ENCODE measurements around the gene SORBS2. TPM values are rescaled to one million over a fixed set of nuclear protein-coding genes. Genes with fewer than 3 reads are reported as not detected.

SORBS2 gene
- total RNA-seq, 4 donors from 2014 or later = 21.5 to 118 (median 29.5) TPM

DNA sequence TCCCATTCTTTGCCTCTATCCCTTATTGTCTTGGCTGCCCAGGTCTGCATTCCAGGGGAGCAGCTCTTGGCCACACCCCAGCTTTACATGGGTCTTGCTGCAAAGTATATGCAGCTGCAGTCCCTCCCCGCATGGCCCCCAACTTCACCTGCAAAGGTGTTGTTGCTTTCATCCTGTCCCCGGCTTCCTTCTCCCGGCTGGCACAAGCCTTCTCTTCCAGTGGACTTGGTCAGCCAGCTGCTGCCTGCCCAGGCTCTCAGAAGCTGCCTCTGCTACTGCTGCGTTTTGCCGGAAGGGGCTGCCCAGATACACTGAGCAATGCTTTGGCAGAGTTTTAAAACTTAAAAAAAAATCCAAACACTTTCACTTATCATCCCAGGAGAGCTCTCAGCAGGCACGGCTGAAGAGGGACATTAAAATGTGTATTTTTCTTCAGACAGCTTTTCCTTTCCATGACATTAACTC, 155.5 kb downstream of the SORBS2 start:
- Histone ChIP-seq H3K27ac (peak overlapping the region in 1 of 2 donors; percentile 3), H3K4me1 (no peaks in the 10 kb centered on the region), H3K36me3 (no peaks in the 10 kb centered on the region), H3K4me3 (no peak overlapping the region), H3K27me3 (no peaks in the 10 kb centered on the region), H3K9me3 (no peaks in the 10 kb centered on the region)
- TF ChIP-seq POLR2A (IDR thresholded peaks at IDR 0.05) = no peak
- TF ChIP-seq, protein P1, sequence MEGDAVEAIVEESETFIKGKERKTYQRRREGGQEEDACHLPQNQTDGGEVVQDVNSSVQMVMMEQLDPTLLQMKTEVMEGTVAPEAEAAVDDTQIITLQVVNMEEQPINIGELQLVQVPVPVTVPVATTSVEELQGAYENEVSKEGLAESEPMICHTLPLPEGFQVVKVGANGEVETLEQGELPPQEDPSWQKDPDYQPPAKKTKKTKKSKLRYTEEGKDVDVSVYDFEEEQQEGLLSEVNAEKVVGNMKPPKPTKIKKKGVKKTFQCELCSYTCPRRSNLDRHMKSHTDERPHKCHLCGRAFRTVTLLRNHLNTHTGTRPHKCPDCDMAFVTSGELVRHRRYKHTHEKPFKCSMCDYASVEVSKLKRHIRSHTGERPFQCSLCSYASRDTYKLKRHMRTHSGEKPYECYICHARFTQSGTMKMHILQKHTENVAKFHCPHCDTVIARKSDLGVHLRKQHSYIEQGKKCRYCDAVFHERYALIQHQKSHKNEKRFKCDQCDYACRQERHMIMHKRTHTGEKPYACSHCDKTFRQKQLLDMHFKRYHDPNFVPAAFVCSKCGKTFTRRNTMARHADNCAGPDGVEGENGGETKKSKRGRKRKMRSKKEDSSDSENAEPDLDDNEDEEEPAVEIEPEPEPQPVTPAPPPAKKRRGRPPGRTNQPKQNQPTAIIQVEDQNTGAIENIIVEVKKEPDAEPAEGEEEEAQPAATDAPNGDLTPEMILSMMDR (IDR thresholded peaks at IDR 0.05) = peak in 3 of 4 experiments; percentile 12 to 33 (median 20)
- DNase-seq = peak in 1 of 2 donors; percentile 30
- intact Hi-C loops (cut with DNase I; ENCODE audit: low total_unique reads) = no loop called here

DNA sequence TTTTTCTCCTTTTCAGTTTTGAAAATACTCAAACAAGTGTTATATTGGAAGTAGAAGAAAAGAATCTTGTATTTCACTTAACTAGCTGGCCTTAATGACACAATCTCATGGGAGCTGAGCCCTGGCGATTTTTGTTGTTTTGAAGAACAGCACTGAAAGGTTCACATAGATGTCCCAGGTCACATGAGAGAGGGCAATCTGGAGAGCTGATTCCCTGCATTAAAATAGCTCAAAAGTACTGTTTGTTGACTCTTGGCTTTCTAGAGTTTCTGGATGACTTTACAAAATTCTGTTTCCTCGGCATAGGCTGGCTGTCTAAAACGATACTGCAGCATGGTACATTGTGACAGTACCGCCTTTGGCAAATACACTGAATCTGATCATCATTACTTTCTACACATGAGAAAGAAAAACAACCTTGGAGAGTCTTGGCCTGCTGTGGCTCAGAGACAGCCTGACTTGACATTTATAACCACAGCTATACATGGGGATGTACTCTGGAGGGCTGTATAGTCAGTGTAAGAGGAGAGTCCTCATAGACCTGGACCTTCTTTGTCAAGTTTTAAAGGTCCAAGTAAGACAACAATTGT, 156.9 kb downstream of the SORBS2 start:
- H3K27ac ChIP-seq = no peak overlapping the region
- no peak for TF ChIP-seq POLR2A (IDR thresholded peaks at IDR 0.05)
- TF ChIP-seq, protein P1 (IDR thresholded peaks at IDR 0.05) = no peak
- no peaks in the 10 kb centered on the region for H3K27me3 ChIP-seq
- no peak for DNase-seq
- no peaks in the 10 kb centered on the region for H3K4me1 ChIP-seq
- no peak overlapping the region for H3K4me3 ChIP-seq
- H3K36me3 ChIP-seq = no peaks in the 10 kb centered on the region
- intact Hi-C loops (cut with DNase I; ENCODE audit: low total_unique reads) = no loop called here
- H3K9me3 ChIP-seq = no peaks in the 10 kb centered on the region

DNA sequence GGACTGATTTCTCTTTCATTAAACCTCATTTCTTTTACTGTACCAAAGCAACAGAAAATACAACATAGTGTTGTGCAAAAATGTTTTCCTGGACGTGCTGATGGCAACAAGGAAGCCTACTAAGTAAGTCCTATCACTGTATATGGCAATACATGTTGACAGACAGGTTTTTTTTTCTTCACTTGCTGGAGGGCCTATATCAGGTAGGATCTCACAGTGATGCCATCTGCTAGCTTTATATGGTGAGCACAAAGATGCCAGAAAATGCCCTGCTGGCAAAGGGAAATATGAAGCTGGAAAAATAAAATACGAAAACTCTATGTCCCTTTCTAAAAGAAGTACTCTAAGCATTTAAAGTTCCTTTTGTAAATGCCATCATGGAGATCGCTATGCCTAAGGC, 157.7 kb downstream of the SORBS2 start:
- Histone ChIP-seq H3K4me3 (no peak overlapping the region), H3K27ac (no peak overlapping the region), H3K4me1 (no peaks in the 10 kb centered on the region), H3K27me3 (no peaks in the 10 kb centered on the region), H3K36me3 (no peaks in the 10 kb centered on the region), H3K9me3 (no peaks in the 10 kb centered on the region)
- TF ChIP-seq, protein P1 (IDR thresholded peaks at IDR 0.05) = no peak
- no peak for TF ChIP-seq POLR2A (IDR thresholded peaks at IDR 0.05)
- no peak for DNase-seq
- intact Hi-C loops (cut with DNase I; ENCODE audit: low total_unique reads) = no loop called here

DNA sequence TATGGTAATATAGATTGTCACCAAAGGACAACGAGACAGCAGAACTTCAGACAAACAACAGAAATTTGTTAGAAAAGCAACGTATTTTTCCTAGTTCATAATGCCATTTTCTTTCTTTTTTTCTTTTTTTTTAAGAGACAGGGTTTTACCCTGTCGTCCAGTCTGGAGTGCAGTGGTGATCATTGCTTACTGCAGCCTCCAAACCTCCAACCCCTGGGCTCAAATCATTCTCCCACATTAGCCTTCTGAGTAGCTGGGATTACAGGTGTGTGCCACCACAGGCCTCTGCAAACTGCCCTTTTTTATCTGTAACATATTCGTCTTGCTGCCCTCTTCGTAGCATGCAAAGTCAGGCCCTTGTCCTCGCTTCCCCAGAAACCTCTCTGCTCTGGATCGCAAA, 160.1 kb downstream of the SORBS2 start:
- H3K27ac ChIP-seq = no peak overlapping the region
- DNase-seq = no peak
- H3K9me3 ChIP-seq = no peaks in the 10 kb centered on the region
- no peak overlapping the region for H3K4me3 ChIP-seq
- H3K27me3 ChIP-seq = no peaks in the 10 kb centered on the region
- intact Hi-C loops (cut with DNase I; ENCODE audit: low total_unique reads) = no loop called here
- TF ChIP-seq, protein P1 (IDR thresholded peaks at IDR 0.05) = no peak
- no peak for TF ChIP-seq POLR2A (IDR thresholded peaks at IDR 0.05)
- no peaks in the 10 kb centered on the region for H3K4me1 ChIP-seq
- no peaks in the 10 kb centered on the region for H3K36me3 ChIP-seq

DNA sequence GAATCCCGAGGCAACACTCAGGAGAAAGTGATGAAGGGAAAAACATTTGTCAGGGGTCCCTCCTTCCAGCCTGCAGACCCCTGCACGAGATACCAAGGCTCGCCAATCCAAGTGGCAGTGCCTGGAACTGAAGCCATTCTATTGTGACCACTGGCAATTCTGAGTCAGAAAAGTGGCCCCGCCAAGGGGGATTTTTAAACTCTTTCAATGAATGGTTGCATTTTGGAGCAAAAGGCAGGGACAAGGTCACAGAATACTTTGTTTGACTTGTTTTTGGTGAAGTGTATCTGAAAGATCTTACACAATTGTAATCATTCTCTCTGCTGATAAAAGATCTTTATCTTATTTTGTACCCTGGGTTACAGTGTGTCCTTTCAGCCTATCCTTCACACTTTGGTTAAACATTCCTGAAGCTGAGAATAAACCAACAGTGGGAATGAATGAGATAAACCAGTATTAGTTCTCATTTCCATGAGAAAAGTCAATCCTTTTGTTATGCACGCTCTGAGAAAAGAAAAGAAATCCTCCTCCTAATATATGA, 160.8 kb downstream of the SORBS2 start:
- H3K36me3 ChIP-seq = no peaks in the 10 kb centered on the region
- TF ChIP-seq, protein P1 (IDR thresholded peaks at IDR 0.05) = no peak
- TF ChIP-seq POLR2A (IDR thresholded peaks at IDR 0.05) = no peak

More for the DNA sequence above, 160.8 kb downstream of the SORBS2 start:
- H3K4me1 ChIP-seq = no peaks in the 10 kb centered on the region
- no peak for DNase-seq
- no peaks in the 10 kb centered on the region for H3K9me3 ChIP-seq
- no peak overlapping the region for H3K4me3 ChIP-seq
- H3K27ac ChIP-seq = no peak overlapping the region
- intact Hi-C loops (cut with DNase I; ENCODE audit: low total_unique reads) = no loop called here
- no peaks in the 10 kb centered on the region for H3K27me3 ChIP-seq

Measured in uterus (tissue), 4 donors.